Fibroblast of the aortic adventitia (primary cell): ENCODE results near the gene UTS2R. TPM values are rescaled to one million over a fixed set of nuclear protein-coding genes. Genes with fewer than 3 reads are reported as not detected.
"Not testable (repeated sequence)": the region's sequence is repeated elsewhere in the genome, so short reads cannot be mapped to it uniquely, and the experiment has no call there.

Experiments
- DNase-seq: peaks from one replicate; pipeline ENCODE4 v3.0.0-alpha.2; 2010; ENCODE audit warnings: low read depth
- H3K4me3 ChIP-seq: 2 replicates; pipeline ENCODE4 v1.5.1; 2011; ENCODE audit warnings: low read depth, mild to moderate bottlenecking, control low read depth, low read length, moderate library complexity
- total RNA-seq: library from RNA; depleted of rRNA; stranded (reverse); fragments of >200 nt; gene quantifications from 2 replicates; pipeline ENCODE4 v1.2.3, GENCODE V29; 2012; ENCODE audit warnings: low replicate concordance
- TF ChIP-seq, protein P1 (sequence below): IDR thresholded peaks from 2 replicates; pipeline ENCODE4 v1.5.1; 2011; ENCODE audit warnings: mild to moderate bottlenecking, low read length, control low read depth, inconsistent platforms; ENCODE audit not compliant: insufficient read depth

Gene UTS2R
- total RNA-seq, 1 donor, result not detected

DNA sequence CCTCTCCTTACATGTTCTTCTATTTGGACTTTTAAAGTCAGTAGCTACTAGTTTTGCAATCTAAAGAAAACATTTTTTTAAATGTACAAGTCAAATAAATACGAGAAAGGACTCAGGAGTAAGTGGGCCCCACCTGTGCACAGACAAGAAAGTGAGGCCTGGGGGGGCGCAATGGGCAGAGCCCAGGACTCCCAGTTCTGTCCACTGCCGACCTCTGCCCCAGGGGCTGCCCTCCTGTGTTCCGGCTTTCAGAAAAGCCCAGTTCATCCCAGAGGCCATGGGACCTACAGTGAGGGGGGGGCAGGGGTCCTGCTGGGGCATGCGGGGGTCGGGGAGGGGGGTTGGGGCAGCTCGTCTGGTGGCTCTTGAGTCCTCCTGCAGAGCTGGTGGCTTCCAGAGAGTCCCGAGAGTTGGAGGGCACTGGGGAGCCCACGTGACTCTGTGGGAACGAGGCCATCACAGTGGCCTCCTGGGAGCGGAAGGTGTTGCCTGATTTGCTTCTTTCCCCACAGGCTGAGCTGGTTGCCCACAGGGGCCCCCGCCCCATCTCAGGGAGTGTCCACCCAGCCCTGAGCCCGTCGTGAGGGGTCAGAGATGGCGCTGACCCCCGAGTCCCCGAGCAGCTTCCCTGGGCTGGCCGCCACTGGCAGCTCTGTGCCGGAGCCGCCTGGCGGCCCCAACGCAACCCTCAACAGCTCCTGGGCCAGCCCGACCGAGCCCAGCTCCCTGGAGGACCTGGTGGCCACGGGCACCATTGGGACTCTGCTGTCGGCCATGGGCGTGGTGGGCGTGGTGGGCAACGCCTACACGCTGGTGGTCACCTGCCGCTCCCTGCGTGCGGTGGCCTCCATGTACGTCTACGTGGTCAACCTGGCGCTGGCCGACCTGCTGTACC lies 2.4 kb downstream of the UTS2R start:
- no peak for DNase-seq
- no peak overlapping the region for H3K4me3 ChIP-seq
- TF ChIP-seq, protein P1, sequence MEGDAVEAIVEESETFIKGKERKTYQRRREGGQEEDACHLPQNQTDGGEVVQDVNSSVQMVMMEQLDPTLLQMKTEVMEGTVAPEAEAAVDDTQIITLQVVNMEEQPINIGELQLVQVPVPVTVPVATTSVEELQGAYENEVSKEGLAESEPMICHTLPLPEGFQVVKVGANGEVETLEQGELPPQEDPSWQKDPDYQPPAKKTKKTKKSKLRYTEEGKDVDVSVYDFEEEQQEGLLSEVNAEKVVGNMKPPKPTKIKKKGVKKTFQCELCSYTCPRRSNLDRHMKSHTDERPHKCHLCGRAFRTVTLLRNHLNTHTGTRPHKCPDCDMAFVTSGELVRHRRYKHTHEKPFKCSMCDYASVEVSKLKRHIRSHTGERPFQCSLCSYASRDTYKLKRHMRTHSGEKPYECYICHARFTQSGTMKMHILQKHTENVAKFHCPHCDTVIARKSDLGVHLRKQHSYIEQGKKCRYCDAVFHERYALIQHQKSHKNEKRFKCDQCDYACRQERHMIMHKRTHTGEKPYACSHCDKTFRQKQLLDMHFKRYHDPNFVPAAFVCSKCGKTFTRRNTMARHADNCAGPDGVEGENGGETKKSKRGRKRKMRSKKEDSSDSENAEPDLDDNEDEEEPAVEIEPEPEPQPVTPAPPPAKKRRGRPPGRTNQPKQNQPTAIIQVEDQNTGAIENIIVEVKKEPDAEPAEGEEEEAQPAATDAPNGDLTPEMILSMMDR, result no peak

DNA sequence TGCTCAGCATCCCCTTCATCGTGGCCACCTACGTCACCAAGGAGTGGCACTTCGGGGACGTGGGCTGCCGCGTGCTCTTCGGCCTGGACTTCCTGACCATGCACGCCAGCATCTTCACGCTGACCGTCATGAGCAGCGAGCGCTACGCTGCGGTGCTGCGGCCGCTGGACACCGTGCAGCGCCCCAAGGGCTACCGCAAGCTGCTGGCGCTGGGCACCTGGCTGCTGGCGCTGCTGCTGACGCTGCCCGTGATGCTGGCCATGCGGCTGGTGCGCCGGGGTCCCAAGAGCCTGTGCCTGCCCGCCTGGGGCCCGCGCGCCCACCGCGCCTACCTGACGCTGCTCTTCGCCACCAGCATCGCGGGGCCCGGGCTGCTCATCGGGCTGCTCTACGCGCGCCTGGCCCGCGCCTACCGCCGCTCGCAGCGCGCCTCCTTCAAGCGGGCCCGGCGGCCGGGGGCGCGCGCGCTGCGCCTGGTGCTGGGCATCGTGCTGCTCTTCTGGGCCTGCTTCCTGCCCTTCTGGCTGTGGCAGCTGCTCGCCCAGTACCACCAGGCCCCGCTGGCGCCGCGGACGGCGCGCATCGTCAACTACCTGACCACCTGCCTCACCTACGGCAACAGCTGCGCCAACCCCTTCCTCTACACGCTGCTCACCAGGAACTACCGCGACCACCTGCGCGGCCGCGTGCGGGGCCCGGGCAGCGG lies 3.2 kb downstream of the UTS2R start:
- no peak overlapping the region for H3K4me3 ChIP-seq
- DNase-seq, result no peak

DNA sequence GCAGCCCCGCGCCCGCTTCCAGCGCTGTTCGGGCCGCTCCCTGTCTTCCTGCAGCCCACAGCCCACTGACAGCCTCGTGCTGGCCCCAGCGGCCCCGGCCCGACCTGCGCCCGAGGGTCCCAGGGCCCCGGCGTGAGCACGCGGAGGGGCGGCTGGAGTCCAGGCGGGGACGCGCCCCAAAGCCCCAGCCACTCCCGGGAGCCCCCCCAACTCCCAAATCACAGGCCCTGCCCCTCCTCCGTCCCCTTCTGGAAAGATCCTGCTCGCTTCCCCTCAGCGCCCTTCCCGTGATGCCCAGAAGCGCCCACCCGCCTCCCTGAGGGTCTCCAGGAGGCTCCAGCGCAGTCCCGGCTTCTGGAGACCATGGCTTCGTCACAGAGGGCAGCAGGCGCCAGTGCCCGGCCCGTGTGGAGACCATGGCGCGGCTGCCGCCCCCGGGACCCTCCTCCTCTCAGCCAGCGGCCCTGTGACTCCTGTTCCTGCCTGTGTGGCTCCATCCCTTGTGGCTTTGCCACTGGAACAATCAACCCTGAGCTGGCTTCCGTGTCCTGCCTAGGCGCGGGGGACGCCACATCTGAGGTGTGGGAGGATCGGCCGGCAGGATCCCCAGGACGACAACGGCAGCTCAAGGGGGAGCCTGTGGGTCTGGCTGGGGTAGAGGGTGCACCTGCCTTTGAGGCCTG lies 3.9 kb downstream of the UTS2R start:
- no peak overlapping the region for H3K4me3 ChIP-seq
- TF ChIP-seq, protein P1, result no peak
- DNase-seq, result no peak

More for the DNA sequence above, 3.2 kb downstream of the UTS2R start:
- TF ChIP-seq, protein P1, result no peak

DNA sequence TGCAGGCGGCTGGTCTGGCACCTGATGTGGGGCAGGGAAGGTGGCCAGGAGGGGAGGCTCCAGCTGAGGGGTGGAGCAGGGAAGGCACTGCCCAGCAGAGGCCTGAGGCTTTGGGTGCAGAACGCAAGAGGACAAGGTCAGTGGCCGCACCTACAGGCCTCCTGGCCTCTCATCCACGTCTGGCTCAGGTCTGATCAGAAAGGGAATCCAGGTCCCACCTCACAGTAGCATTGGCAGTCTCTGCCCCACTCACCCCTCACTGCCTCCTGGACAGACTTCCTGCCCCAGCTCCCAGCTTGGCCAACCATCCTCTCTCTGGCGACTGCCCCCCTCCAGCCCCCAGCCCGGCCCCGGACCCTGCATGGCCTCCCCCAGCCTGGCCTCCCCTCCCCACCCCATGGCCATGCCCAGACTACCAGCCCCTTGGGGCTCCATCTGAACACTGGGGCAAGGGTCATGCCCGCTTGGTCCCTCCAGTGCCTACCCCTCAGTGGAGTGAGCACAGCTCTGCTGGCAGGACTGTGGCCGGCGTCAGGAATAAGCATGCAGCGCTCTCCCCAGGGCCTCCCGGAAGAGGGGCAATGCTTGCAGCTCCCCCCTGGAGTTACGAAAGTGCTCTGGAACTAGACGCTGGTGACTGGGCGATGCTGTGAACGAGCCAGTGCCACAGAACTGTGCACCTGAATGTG lies 4.6 kb downstream of the UTS2R start:
- no peak for DNase-seq
- no peak overlapping the region for H3K4me3 ChIP-seq
- TF ChIP-seq, protein P1, result no peak

DNA sequence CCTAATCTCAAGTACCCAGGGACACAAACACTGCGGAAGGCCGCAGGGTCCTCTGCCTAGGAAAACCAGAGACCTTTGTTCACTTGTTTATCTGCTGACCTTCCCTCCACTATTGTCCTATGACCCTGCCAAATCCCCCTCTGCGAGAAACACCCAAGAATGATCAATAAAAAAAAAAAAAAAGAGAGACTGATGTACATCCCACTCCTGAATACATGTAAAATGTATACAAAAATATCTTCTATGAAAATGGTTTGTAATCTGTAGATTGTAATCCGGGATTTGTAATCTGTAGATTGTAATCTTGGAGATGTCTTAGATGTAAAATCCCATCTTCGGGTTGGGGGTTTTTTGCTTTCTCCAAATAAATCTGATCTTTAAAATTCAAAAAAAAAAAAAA lies 5.7 kb downstream of the UTS2R start:
- DNase-seq, H3K4me3 ChIP-seq: not testable (repeated sequence)

DNA sequence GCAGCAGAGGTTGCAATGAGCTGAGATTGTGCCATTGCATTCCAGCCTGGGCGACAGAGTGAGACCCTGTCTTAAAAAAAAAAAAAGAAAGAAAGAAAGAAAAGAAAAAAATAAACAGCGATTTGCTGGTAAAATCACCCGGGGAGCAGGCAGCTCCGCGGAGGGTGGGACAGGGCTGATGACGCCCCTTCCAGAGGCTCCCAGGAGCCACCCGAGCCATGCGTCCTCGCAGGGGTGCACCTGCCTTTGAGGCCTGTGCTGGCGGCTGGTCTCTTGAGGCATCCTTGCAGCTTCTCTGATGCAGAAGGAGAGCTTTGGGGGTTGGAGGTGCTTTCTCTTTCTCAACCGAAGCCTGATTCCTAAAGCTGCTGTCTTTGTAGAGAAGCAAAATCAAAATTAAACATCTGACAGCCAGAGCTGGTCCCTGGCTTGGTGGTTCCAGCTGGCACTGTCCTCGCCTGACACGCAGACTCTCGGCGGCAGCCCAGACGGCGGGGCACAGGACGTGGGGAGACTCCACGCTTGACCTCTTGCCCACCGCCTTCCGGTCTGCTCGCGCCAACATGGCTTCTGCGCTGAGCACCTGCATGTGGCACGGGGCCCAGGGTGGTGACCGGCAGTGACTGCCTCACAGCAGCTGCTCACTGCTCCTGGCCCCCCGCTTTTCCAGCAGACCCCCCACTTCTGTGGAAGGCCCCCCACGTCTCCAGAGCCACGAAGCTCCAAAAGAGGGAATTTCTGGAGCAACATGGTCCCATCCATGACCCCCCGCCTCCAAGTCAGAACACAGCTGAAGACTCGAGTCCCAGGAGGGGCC lies 6.6 kb downstream of the UTS2R start:
- H3K4me3 ChIP-seq, result no peak overlapping the region
- DNase-seq, result no peak
- TF ChIP-seq, protein P1, result no peak
